Ectodermal cell (in vitro differentiated cells): ENCODE measurements around the gene AOC2.
"Not testable (repeated sequence)": the region's sequence is repeated elsewhere in the genome, so short reads cannot be mapped to it uniquely, and the experiment has no call there.

ENCODE experiments used
- H3K27ac ChIP-seq: 2 replicates; pipeline ENCODE4 v1.7.0; 2013; ENCODE audit warnings: mild to moderate bottlenecking, low read depth, low read length; ENCODE audit not compliant: insufficient read depth, poor library complexity, severe bottlenecking
- H3K27me3 ChIP-seq: 2 replicates; pipeline ENCODE4 v1.7.0; 2013; ENCODE audit warnings: mild to moderate bottlenecking, low read length; ENCODE audit not compliant: insufficient read depth, control insufficient read depth, poor library complexity, severe bottlenecking
- H3K36me3 ChIP-seq: one replicate; pipeline ENCODE4 v1.7.0; 2013; ENCODE audit warnings: low read length; ENCODE audit not compliant: control insufficient read depth, insufficient read depth
- H3K4me1 ChIP-seq: one replicate; pipeline ENCODE4 v1.7.0; 2013; ENCODE audit warnings: low read length; ENCODE audit not compliant: control insufficient read depth, insufficient read depth
- H3K4me3 ChIP-seq: 2 replicates; pipeline ENCODE4 v1.7.0; 2013; ENCODE audit warnings: low read depth, low read length, control low read depth; ENCODE audit not compliant: insufficient read depth
- H3K9me3 ChIP-seq: 2 replicates; pipeline ENCODE4 v1.7.0; 2013; ENCODE audit warnings: mild to moderate bottlenecking, low read length, moderate library complexity; ENCODE audit not compliant: control insufficient read depth
- WGBS, 2 experiments: methylation state at CpG; one replicate each; pipeline ENCODE4 v1.1.7; 2013; ENCODE audit warnings: missing lambda C conversion rate in 2 of 2; 5-methylcytosine and 5-hydroxymethylcytosine counted together

Gene AOC2

DNA sequence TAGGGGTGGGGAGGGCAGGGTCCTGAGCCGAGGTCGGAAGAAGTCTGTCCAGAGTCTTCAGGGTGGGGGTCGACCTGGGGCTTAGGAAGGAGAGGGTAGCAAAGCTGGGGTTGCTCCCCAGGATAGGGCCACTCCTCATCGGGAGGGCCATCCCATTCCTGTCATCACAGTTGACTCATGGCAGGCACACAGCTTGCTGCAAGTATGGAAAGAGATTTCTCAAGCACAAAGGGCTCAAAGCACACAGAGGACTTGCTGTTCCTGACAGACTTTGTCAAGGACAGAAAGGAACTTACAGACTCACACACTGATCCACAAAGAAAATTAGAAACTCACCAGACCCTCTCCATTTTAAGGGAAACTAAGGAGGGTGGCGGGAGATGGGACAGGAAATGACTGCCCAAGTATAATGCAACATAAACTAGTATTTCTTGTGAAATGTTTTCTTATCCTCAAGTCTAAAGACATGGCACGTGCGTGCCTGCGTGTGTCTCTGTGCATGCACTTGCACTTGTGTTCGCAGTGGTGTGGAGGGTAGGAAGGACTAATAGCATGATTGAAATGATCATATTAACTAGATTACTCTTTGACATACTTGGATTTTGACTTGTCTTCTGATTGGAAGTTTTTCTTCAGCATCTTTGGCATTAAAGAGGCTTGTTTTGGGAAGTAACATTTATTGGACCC is 2.4 kb downstream of the AOC2 start:
- no peaks in the 10 kb centered on the region for H3K27me3 ChIP-seq
- no peak overlapping the region for H3K27ac ChIP-seq

DNA sequence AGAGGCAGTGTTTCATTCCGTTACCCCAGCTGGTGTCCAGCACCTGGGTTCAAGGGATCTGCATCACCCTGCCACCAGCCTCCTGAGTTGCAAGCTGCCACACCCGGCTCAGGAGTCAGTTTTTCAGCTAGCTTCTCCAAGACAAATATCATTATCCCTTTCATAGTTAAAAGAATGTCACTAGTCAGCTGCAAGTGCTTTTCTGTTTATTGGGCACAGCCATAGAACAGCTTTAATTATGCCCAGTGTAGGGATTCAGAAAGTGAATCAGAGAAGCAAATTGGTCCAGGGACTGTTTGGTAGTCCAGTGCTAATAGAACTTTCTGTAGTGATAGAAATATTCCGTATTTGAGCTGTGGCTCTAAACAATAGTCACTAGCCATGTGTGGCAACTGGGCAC is 3.7 kb downstream of the AOC2 start:
- Histone ChIP-seq H3K4me1 (peaks cover 8% of the 10 kb centered on the region), H3K4me3 (no peak overlapping the region), H3K36me3 (peaks cover 8% of the 10 kb centered on the region), H3K27me3 (no peaks in the 10 kb centered on the region), H3K27ac (no peak overlapping the region), H3K9me3 (no peaks in the 10 kb centered on the region)
- 90 to 93% methylated on average over 3 of the region's 3 CpGs for WGBS, 2 experiments

More for the DNA sequence above, 2.4 kb downstream of the AOC2 start:
- Histone ChIP-seq H3K4me3 (no peak overlapping the region), H3K4me1 (peaks cover 8% of the 10 kb centered on the region), H3K36me3 (peaks cover 17% of the 10 kb centered on the region), H3K9me3 (no peaks in the 10 kb centered on the region)
- 89 to 93% methylated on average over 9 of the region's 9 CpGs for WGBS, 2 experiments

DNA sequence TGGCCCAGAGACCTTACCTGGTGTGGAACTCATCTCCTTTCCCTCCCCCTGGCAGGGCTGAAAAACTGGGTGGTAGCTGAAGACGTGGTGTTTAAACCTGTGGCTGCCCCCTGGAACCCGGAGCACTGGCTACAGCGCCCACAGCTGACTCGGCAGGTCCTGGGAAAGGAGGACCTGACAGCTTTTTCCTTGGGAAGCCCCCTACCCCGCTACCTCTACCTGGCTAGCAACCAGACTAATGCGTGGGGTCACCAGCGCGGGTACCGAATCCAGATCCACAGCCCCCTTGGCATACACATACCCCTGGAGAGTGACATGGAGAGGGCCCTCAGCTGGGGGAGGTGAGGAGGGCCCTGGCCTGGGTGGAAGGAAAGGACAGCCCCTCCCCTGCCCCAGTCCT is 4.7 kb downstream of the AOC2 start:
- H3K4me1 ChIP-seq = peaks cover 8% of the 10 kb centered on the region
- H3K4me3 ChIP-seq = no peak overlapping the region
- H3K27me3 ChIP-seq = no peaks in the 10 kb centered on the region
- WGBS, 2 experiments = 92 to 93% methylated on average over 5 to 9 of the region's 9 CpGs
- peaks cover 6% of the 10 kb centered on the region for H3K36me3 ChIP-seq
- no peak overlapping the region for H3K27ac ChIP-seq
- H3K9me3 ChIP-seq = no peaks in the 10 kb centered on the region

DNA sequence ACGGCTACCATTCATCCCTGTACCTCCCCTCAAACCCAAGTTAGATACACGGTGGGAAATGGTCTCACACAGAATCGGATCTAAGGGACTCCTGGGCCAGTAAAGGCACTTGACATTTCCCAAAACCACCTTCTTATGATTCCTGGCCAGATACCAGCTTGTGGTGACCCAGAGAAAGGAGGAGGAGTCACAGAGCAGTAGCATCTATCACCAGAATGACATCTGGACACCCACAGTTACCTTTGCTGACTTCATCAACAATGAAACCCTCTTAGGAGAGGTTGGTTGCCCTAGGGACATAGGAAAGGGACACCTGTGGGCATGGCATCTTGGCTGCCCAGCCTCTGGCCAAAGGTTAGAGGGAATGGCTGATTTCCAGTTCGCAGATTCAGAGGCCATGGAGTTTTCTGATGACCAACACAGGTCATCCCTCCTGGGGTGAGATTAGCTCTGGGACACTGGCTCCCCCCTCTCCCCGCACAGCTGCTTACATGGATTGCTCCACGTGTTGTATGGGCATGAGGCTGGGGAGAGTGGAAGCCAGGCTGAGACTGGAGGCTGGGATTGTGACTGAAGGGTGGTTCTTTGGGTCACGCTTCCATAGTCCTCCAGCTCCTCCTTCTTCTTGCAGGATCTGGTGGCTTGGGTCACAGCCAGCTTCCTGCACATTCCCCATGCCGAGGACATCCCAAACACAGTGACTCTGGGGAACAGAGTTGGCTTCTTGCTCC is 5.2 kb downstream of the AOC2 start:
- Histone ChIP-seq H3K4me3 (no peak overlapping the region), H3K27ac (no peak overlapping the region), H3K27me3 (no peaks in the 10 kb centered on the region), H3K9me3 (no peaks in the 10 kb centered on the region), H3K4me1 (peaks cover 8% of the 10 kb centered on the region), H3K36me3 (peaks cover 4% of the 10 kb centered on the region)
- 87 to 88% methylated on average over 8 of the region's 8 CpGs for WGBS, 2 experiments

DNA sequence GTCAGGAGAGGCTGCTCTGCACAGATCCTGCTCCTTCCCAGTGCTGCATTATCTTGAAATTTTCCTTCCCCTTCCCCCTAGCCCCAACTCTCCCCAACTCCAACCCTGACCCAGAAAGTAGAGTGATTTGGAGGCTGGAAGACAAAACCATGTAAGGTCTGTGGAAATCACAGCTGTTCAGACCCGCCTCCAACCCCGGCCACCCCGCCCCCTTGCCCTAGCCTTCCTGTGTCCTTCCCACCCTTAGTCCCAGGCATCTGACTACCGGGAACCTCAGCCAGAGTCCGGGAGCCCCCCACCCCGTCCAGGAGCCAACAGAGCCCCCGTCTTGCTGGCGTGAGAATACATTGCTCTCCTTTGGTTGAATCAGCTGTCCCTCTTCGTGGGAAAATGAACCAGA is 6.6 kb downstream of the AOC2 start, which contains the start of gene AOC3:
Gene AOC3 (plus strand): TSS at position 246 of the 400 bp plus-strand sequence. CDS start 145 bp downstream, at position 391.
- no peak within 1 kb of the TSS for H3K4me3 ChIP-seq
- no peaks in the 10 kb centered on the region for H3K27me3 ChIP-seq
- no peaks in the 10 kb centered on the region for H3K9me3 ChIP-seq
- peaks cover 8% of the 10 kb centered on the region for H3K4me1 ChIP-seq
- WGBS, 2 experiments = 81 to 84% methylated on average over 9 of the region's 9 CpGs
- no peaks in the 10 kb centered on the region for H3K36me3 ChIP-seq
- no peak within 1 kb of the TSS for H3K27ac ChIP-seq

DNA sequence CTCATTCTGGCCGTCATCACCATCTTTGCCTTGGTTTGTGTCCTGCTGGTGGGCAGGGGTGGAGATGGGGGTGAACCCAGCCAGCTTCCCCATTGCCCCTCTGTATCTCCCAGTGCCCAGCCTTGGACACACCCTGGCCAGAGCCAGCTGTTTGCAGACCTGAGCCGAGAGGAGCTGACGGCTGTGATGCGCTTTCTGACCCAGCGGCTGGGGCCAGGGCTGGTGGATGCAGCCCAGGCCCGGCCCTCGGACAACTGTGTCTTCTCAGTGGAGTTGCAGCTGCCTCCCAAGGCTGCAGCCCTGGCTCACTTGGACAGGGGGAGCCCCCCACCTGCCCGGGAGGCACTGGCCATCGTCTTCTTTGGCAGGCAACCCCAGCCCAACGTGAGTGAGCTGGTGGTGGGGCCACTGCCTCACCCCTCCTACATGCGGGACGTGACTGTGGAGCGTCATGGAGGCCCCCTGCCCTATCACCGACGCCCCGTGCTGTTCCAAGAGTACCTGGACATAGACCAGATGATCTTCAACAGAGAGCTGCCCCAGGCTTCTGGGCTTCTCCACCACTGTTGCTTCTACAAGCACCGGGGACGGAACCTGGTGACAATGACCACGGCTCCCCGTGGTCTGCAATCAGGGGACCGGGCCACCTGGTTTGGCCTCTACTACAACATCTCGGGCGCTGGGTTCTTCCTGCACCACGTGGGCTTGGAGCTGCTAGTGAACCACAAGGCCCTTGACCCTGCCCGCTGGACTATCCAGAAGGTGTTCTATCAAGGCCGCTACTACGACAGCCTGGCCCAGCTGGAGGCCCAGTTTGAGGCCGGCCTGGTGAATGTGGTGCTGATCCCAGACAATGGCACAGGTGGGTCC is 7.2 kb downstream of the AOC2 start:
- H3K4me1 ChIP-seq, H3K4me3 ChIP-seq, H3K9me3 ChIP-seq, H3K36me3 ChIP-seq, H3K27me3 ChIP-seq, H3K27ac ChIP-seq: not testable (repeated sequence)
- 95 to 96% methylated on average over 21 to 22 of the region's 28 CpGs for WGBS, 2 experiments

DNA sequence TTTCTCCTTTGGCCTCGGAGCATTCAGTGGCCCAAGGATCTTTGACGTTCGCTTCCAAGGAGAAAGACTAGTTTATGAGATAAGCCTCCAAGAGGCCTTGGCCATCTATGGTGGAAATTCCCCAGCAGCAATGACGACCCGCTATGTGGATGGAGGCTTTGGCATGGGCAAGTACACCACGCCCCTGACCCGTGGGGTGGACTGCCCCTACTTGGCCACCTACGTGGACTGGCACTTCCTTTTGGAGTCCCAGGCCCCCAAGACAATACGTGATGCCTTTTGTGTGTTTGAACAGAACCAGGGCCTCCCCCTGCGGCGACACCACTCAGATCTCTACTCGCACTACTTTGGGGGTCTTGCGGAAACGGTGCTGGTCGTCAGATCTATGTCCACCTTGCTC is 8.0 kb downstream of the AOC2 start:
- H3K36me3 ChIP-seq = no peaks in the 10 kb centered on the region
- WGBS, 2 experiments = 95 to 96% methylated on average over 15 of the region's 15 CpGs
- no peaks in the 10 kb centered on the region for H3K27me3 ChIP-seq
- H3K9me3 ChIP-seq = no peaks in the 10 kb centered on the region
- no peak overlapping the region for H3K27ac ChIP-seq
- H3K4me3 ChIP-seq = no peak overlapping the region
- peaks cover 8% of the 10 kb centered on the region for H3K4me1 ChIP-seq

DNA sequence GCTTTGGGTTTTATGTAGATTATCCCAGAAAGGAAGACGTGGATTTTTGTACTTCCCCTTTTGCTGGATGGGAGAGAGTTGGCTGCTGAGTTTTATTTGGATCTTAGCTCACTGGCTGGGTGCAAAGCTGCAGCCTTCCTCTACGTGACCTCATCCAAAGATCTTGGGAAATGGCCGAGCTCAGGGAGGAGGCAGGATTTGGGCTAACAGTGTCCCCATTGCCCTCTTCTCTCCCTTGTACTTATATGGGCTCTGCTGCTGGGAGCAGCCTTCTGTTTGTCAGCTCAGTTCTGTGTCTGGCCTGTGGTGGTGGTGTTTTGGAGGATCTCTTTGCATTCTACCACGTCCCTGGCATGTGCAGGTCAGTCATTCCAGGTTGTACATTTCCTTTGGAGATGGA is 8.6 kb downstream of the AOC2 start:
- WGBS, 2 experiments = 87 to 88% methylated on average over 4 of the region's 4 CpGs
- H3K27ac ChIP-seq = no peak overlapping the region
- no peaks in the 10 kb centered on the region for H3K36me3 ChIP-seq
- H3K4me1 ChIP-seq = peaks cover 8% of the 10 kb centered on the region
- H3K4me3 ChIP-seq = no peak overlapping the region
- no peaks in the 10 kb centered on the region for H3K9me3 ChIP-seq
- no peaks in the 10 kb centered on the region for H3K27me3 ChIP-seq

DNA sequence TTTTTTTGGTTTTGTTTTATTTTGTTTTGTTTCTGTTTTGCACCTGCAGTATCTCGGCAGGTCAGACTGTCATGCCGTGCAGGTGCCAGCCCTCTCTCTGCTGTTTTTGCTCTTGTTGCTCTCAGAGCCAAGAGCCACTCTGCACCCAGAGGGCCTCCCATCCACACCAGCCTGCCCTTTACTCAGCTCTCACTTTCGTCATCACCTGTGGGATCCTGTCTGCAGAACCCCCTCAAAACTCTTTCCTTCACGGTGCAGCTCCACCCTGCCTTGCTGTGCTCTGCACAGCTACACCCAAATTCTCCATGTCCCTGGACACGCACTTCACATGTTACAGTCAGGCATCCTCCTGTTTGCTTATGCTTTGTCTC is 9.2 kb downstream of the AOC2 start:
- no peaks in the 10 kb centered on the region for H3K27me3 ChIP-seq
- no peak overlapping the region for H3K4me3 ChIP-seq
- no peaks in the 10 kb centered on the region for H3K9me3 ChIP-seq
- H3K36me3 ChIP-seq = no peaks in the 10 kb centered on the region
- H3K4me1 ChIP-seq = peaks cover 8% of the 10 kb centered on the region
- H3K27ac ChIP-seq = no peak overlapping the region
- 89 to 91% methylated on average over 5 of the region's 5 CpGs for WGBS, 2 experiments
